Mesendoderm (in vitro differentiated cells): ENCODE measurements around the gene STXBP1.
A peak's percentile ranks its signal among the peaks of the same experiment; 100 is the strongest.
"Not testable (repeated sequence)": the region's sequence is repeated elsewhere in the genome, so short reads cannot be mapped to it uniquely, and the experiment has no call there.

ENCODE experiments used
- DNase-seq: peaks from one replicate; pipeline ENCODE4 v3.0.0; 2013
- H2AK5ac ChIP-seq: 2 replicates; pipeline ENCODE4 v1.6.1; 2013; ENCODE audit warnings: low read length, inconsistent platforms
- H2BK120ac ChIP-seq: 2 replicates; pipeline ENCODE4 v1.6.1; 2013; ENCODE audit warnings: low read depth, mild to moderate bottlenecking, low read length, moderate library complexity, mixed read lengths
- H2BK15ac ChIP-seq: replicated peaks from 2 replicates; pipeline ENCODE4 v1.6.1; 2013; ENCODE audit warnings: low read depth, mild to moderate bottlenecking, moderate library complexity
- H2BK5ac ChIP-seq: 2 replicates; pipeline ENCODE4 v1.6.1; 2013; ENCODE audit warnings: low read length, inconsistent platforms
- H3K18ac ChIP-seq: 2 replicates; pipeline ENCODE4 v1.6.1; 2013; ENCODE audit warnings: mild to moderate bottlenecking, low read length, mixed read lengths
- H3K23ac ChIP-seq: one replicate; pipeline ENCODE4 v1.6.1; 2013; ENCODE audit warnings: low read length
- H3K27ac ChIP-seq: 2 replicates; pipeline ENCODE4 v1.5.1; 2013; ENCODE audit warnings: low read depth, mild to moderate bottlenecking, inconsistent platforms, low read length, moderate library complexity
- H3K27me3 ChIP-seq: 2 replicates; pipeline ENCODE4 v1.6.1; 2013; ENCODE audit warnings: low read length, control low read depth, mild to moderate bottlenecking, inconsistent platforms; ENCODE audit not compliant: insufficient read depth, poor library complexity
- H3K36me3 ChIP-seq: 2 replicates; pipeline ENCODE4 v1.6.1; 2013; ENCODE audit warnings: low read length, inconsistent platforms; ENCODE audit not compliant: control insufficient read depth, insufficient read depth
- H3K4ac ChIP-seq: one replicate; pipeline ENCODE4 v1.6.1; 2013; ENCODE audit warnings: low read depth, mild to moderate bottlenecking, low read length, moderate library complexity
- H3K4me1 ChIP-seq: 2 replicates; pipeline ENCODE4 v1.6.1; 2013; ENCODE audit warnings: low read depth, low read length, inconsistent platforms; ENCODE audit not compliant: control insufficient read depth
- H3K4me2 ChIP-seq: 2 replicates; pipeline ENCODE4 v1.6.1; 2013; ENCODE audit warnings: low read length
- H3K4me3 ChIP-seq: 2 replicates; pipeline ENCODE4 v1.5.1; 2013; ENCODE audit warnings: mild to moderate bottlenecking, low read length
- H3K56ac ChIP-seq: one replicate; pipeline ENCODE4 v1.6.1; 2013; ENCODE audit warnings: low read length
- H3K79me1 ChIP-seq: 2 replicates; pipeline ENCODE4 v1.6.1; 2013; ENCODE audit warnings: low read length, inconsistent platforms
- H3K79me2 ChIP-seq: 2 replicates; pipeline ENCODE4 v1.6.1; 2013; ENCODE audit warnings: mild to moderate bottlenecking, low read length; ENCODE audit not compliant: control insufficient read depth, insufficient read depth
- H3K9ac ChIP-seq: 2 replicates; pipeline ENCODE4 v1.6.1; 2013; ENCODE audit warnings: low read length, inconsistent platforms
- H4K5ac ChIP-seq: one replicate; pipeline ENCODE4 v1.6.1; 2013; ENCODE audit warnings: low read length
- H4K8ac ChIP-seq: one replicate; pipeline ENCODE4 v1.6.1; 2013; ENCODE audit warnings: low read depth, mild to moderate bottlenecking, control low read depth, low read length, moderate library complexity
- WGBS: extraction: QIAGEN DNeasy Blood & Tissue Kit; methylation state at CpG from one replicate; pipeline ENCODE4 v1.1.7; 2013; ENCODE audit warnings: low lambda C conversion rate, missing lambda C conversion rate; ENCODE audit not compliant: insufficient coverage; ENCODE audit errors: extremely low coverage; 5-methylcytosine and 5-hydroxymethylcytosine counted together

The STXBP1 gene

GRCh38 chr9:127613583-127613954, 1.5 kb downstream of the STXBP1 start:
- Histone ChIP-seq H3K27me3 (no peaks in the 10 kb centered on the region), H3K18ac (no peak overlapping the region), H3K27ac (no peak overlapping the region), H3K79me2 (no peaks in the 10 kb centered on the region), H3K36me3 (no peaks in the 10 kb centered on the region), H2BK5ac (no peak overlapping the region), H3K9ac (no peak overlapping the region), H3K4me2 (peak overlapping the region; percentile 74), H3K79me1 (no peaks in the 10 kb centered on the region), H2AK5ac (no peak overlapping the region), H3K4ac (no peak overlapping the region), H2BK120ac (no peak overlapping the region), H2BK15ac (no peak overlapping the region), H3K4me1 (no peaks in the 10 kb centered on the region), H3K56ac (peak overlapping the region; percentile 71), H3K23ac (no peak overlapping the region), H4K8ac (no peak overlapping the region), H4K5ac (no peak overlapping the region), H3K4me3 (no peak overlapping the region)
- no peak for DNase-seq
- WGBS = no CpG with 5 or more reads among the region's 5 CpGs

DNA sequence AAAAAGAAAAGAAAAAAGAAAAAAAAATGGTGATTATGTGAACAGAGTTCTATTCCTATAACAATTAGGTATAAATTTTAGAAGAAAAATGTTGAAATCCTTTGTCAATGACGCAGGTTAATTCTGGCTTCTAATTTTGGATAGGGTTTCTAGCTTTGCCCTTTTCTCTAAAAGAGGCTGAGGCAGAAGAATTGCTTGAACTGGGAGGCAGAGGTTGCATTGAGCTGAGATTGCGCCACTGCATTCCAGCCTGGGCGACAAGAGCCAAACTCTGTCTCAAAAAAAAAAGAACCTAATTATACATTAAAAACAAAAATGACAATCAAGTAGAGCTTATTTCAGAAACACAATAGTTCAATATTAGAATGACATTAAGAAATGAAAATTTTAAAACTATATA, 2.9 kb downstream of the STXBP1 start:
- Histone ChIP-seq H3K79me2 (no peaks in the 10 kb centered on the region), H3K4me1 (no peaks in the 10 kb centered on the region), H3K4ac (no peak overlapping the region), H4K8ac (no peak overlapping the region), H3K4me3 (no peak overlapping the region), H3K36me3 (no peaks in the 10 kb centered on the region), H2BK5ac (no peak overlapping the region), H2BK15ac (no peak overlapping the region), H3K18ac (no peak overlapping the region), H3K27me3 (no peaks in the 10 kb centered on the region), H3K56ac (no peak overlapping the region), H3K4me2 (no peak overlapping the region), H2AK5ac (no peak overlapping the region), H4K5ac (no peak overlapping the region), H3K27ac (no peak overlapping the region), H3K9ac (no peak overlapping the region), H3K23ac (no peak overlapping the region), H3K79me1 (no peaks in the 10 kb centered on the region), H2BK120ac (no peak overlapping the region)
- no peak for DNase-seq
- no CpG with 5 or more reads among the region's 3 CpGs for WGBS

DNA sequence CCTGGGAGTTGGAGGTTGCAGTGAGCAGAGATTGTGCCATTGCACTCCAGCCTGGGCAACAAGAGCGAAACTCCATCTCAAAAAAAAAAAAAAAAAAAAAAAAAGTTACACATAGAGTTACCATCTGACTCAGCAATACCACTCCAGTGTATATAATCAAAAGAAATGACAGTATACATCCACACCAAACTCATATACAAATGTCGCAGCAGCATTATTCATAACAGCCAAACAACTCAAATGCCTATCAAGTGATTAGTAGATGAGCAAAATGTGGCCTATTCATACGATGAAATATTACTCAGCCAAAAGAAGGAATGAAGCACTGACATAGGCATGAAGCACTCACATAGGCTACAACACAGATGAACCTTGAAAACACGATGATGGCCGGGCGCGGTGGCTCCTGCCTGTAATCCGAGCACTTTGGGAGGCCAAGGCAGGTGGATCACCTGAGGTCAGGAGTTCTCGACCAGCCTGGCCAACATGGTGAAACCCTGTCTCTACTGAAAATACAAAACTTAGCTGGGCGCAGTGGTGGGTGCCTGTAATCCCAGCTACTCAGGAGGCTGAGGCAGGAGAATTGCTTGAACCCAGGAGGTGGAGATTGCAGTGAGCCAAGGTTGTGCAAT, 9.4 kb downstream of the STXBP1 start:
- not testable (repeated sequence) for H3K79me1 ChIP-seq

DNA sequence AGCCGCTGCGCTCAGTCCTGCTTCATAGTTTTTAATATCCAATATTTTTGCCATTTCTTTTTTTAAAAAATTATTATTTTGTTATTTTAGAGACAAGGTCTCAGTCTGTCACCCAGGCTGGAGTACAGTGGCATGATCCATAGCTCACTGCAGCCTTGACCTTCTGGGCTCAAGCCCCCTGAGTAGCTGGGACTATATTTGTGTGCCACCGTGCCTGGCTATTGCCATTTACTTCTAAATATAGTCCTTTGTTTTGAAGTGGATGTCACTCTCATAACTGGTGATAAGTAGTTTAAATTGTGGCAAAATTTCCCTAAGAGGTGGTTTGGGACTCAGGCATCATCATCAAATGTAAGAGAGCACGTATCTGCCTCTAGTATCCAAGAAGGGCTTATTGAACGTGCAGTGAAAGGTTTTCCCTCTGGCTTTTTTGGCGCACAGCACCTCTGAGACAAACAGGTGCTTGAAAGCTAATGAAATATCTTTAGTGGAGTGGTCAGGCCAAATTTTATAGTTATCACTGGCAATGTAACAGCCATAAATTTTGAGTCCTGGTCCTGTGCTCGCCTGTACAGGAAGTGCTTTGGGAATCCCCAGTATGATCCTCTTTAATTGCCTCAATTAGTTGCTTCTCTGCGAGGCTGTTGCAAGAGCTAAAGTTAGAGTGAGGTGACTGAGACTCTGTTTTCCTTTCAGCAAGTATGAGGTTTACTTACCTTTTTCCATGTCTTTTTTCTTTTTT, 14.8 kb downstream of the STXBP1 start:
- Histone ChIP-seq H3K18ac (no peak overlapping the region), H3K4me1 (peaks cover 2% of the 10 kb centered on the region), H3K27me3 (no peaks in the 10 kb centered on the region), H3K36me3 (no peaks in the 10 kb centered on the region), H3K9ac (no peak overlapping the region), H4K5ac (no peak overlapping the region), H3K4me2 (no peak overlapping the region), H2BK120ac (no peak overlapping the region), H3K23ac (no peak overlapping the region), H2AK5ac (no peak overlapping the region), H2BK5ac (no peak overlapping the region), H4K8ac (no peak overlapping the region), H3K56ac (no peak overlapping the region), H3K79me2 (no peaks in the 10 kb centered on the region), H3K27ac (no peak overlapping the region), H3K4me3 (no peak overlapping the region), H3K4ac (no peak overlapping the region), H2BK15ac (no peak overlapping the region), H3K79me1 (no peaks in the 10 kb centered on the region)
- no CpG with 5 or more reads among the region's 8 CpGs for WGBS
- no peak for DNase-seq

More for the DNA sequence above, 9.4 kb downstream of the STXBP1 start:
- not testable (repeated sequence) for H3K36me3 ChIP-seq, H2BK5ac ChIP-seq, H3K4me2 ChIP-seq, H2AK5ac ChIP-seq, H4K8ac ChIP-seq, H3K4ac ChIP-seq, H3K56ac ChIP-seq, H4K5ac ChIP-seq, H3K18ac ChIP-seq, DNase-seq, H3K79me2 ChIP-seq, H2BK15ac ChIP-seq, H3K4me1 ChIP-seq, H2BK120ac ChIP-seq, H3K27ac ChIP-seq, H3K27me3 ChIP-seq, H3K4me3 ChIP-seq, H3K23ac ChIP-seq, H3K9ac ChIP-seq
- WGBS = no CpG with 5 or more reads among the region's 10 CpGs

DNA sequence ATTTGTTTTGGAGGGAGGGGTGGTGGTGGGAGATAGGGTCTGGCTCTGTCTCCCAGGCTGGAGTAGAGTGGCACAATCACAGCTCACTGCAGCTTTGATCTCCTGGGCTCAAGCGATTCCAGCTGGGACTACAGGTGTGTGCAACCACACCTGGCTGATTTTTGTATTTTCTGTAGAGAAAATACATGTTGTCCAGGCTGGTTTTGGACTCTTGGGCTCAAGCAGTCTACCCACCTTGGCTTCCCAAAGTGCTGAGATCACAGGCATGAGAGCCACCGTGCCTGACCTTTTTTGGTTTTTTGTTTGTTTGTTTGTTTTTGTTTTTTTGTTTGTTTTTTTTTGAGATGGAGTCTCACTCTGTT, 15.4 kb downstream of the STXBP1 start:
- Histone ChIP-seq H4K5ac (no peak overlapping the region), H3K79me2 (no peaks in the 10 kb centered on the region), H3K79me1 (no peaks in the 10 kb centered on the region), H3K4me3 (no peak overlapping the region), H2AK5ac (no peak overlapping the region), H3K36me3 (no peaks in the 10 kb centered on the region), H3K18ac (no peak overlapping the region), H3K56ac (no peak overlapping the region), H2BK5ac (no peak overlapping the region), H3K4me1 (peaks cover 2% of the 10 kb centered on the region), H4K8ac (no peak overlapping the region), H3K23ac (no peak overlapping the region), H3K27ac (no peak overlapping the region), H2BK15ac (no peak overlapping the region), H2BK120ac (no peak overlapping the region), H3K4me2 (no peak overlapping the region), H3K27me3 (no peaks in the 10 kb centered on the region), H3K4ac (no peak overlapping the region), H3K9ac (no peak overlapping the region)
- WGBS = no CpG with 5 or more reads among the region's 2 CpGs
- no peak for DNase-seq
